ENCODE results near the gene COG8.

GRCh38 chr16:69323415-69323814 is 15.9 kb downstream of the COG8 start:
- TF ChIP-seq CTCF (IDR thresholded peaks at IDR 0.05), result no peak
- TF ChIP-seq POLR2A (IDR thresholded peaks at IDR 0.05), result no peak
